Ishikawa (cell line): Measurements from ENCODE around the gene ACAT1.

Experiments
- EP300 ChIP-seq: IDR thresholded peaks from 2 replicates; pipeline ENCODE4 v1.6.1; 2012; ENCODE audit warnings: borderline replicate concordance
- NFIC ChIP-seq: IDR thresholded peaks from 2 replicates; pipeline ENCODE4 v1.6.1; 2012
- TAF1 ChIP-seq: IDR thresholded peaks from 2 replicates; pipeline ENCODE4 v1.6.1; 2012; ENCODE audit warnings: low read depth, mild to moderate bottlenecking
- TCF12 ChIP-seq: IDR thresholded peaks from 2 replicates; pipeline ENCODE4 v1.6.1; 2012; ENCODE audit warnings: low read depth
- TF ChIP-seq, protein P1 (sequence below): IDR thresholded peaks from 2 replicates; pipeline ENCODE4 v1.6.1; 2012; ENCODE audit warnings: low read depth, mild to moderate bottlenecking
- TF ChIP-seq, protein P2 (sequence below): IDR thresholded peaks from 2 replicates; pipeline ENCODE4 v1.6.1; 2012

DNA sequence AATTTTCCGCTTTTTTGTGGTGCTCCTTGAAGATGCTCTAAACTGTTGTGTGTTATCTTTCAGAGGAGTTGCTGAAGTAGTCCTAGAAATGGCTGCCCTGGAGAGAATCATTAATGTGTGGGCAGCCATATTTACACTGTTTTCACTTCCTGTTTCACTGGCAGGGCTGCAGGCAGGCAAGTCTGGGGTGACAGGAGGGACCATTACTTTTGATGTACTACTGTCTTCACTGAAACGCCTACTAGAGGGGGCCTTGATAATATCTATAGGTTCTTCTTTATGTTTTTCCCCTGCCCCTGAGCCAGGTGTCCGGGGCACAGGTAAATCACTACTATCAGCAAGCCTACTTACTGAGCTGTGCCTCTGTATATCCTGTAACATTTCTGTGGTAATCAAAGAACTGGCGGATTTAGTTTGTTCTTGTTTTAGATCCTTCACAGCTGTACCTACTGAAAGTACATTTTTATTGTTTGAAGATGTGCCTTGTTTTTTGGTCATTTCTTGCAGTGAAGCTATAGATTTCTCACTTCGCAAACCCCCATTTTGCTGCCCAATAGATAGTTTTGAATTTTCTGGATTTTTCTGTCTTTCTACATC is 39.7 kb downstream of the ACAT1 start:
- no peak for TF ChIP-seq TCF12
- TF ChIP-seq TAF1: no peak
- TF ChIP-seq EP300: no peak
- TF ChIP-seq, protein P1, sequence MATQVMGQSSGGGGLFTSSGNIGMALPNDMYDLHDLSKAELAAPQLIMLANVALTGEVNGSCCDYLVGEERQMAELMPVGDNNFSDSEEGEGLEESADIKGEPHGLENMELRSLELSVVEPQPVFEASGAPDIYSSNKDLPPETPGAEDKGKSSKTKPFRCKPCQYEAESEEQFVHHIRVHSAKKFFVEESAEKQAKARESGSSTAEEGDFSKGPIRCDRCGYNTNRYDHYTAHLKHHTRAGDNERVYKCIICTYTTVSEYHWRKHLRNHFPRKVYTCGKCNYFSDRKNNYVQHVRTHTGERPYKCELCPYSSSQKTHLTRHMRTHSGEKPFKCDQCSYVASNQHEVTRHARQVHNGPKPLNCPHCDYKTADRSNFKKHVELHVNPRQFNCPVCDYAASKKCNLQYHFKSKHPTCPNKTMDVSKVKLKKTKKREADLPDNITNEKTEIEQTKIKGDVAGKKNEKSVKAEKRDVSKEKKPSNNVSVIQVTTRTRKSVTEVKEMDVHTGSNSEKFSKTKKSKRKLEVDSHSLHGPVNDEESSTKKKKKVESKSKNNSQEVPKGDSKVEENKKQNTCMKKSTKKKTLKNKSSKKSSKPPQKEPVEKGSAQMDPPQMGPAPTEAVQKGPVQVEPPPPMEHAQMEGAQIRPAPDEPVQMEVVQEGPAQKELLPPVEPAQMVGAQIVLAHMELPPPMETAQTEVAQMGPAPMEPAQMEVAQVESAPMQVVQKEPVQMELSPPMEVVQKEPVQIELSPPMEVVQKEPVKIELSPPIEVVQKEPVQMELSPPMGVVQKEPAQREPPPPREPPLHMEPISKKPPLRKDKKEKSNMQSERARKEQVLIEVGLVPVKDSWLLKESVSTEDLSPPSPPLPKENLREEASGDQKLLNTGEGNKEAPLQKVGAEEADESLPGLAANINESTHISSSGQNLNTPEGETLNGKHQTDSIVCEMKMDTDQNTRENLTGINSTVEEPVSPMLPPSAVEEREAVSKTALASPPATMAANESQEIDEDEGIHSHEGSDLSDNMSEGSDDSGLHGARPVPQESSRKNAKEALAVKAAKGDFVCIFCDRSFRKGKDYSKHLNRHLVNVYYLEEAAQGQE: no peak
- TF ChIP-seq, protein P2, sequence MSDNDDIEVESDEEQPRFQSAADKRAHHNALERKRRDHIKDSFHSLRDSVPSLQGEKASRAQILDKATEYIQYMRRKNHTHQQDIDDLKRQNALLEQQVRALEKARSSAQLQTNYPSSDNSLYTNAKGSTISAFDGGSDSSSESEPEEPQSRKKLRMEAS: no peak
- no peak for TF ChIP-seq NFIC
